ENCODE results near the gene OCSTAMP.
A peak's percentile ranks its signal among the peaks of the same experiment; 100 is the strongest.

Gene OCSTAMP

DNA sequence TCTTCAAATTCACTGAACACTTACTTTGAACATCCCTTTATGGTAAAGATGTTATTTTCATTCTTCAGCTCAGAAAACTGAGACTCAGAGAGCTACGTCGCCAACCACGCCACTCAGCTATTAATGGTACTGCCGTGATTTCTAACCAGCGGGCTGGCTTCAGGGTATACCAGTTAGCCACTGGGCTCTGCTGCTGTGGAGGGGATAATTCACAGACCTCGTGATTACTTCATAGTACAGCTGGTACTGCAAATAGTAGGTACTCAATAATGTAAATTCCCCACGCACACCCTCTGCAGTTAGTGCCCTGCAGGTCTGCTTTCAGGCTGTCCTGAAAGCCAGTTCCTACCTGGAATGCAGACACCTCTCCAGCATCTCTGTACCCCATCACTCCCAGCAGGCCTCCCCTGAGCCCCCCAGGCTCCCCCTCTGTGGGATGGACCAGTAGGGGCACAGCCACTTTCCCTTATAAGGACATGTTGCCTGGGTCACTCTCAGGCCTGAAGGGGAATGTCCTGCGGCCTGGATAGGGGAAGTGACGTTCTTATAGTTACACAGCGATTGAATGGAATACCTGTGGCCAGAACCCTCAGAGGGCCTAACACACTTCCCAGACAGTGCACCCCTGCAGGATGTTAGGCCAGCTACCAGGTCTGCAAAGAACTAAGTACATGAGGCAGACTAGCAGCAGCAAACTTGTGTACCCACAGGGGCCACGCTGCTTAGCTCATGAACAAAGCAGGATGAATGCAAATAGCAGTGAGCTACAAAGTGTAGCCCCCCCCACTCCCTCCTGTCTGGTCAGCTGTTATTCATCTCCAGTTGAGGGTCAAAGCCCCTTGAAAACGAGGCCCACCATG, 1.3 kb upstream of the OCSTAMP start:
- Mint-ChIP-seq H3K4me1 (ENCODE audit: low read depth) (peaks cover 40% of the 10 kb centered on the region), H3K27ac (no peak overlapping the region), H3K4me3 (no peak overlapping the region)

DNA sequence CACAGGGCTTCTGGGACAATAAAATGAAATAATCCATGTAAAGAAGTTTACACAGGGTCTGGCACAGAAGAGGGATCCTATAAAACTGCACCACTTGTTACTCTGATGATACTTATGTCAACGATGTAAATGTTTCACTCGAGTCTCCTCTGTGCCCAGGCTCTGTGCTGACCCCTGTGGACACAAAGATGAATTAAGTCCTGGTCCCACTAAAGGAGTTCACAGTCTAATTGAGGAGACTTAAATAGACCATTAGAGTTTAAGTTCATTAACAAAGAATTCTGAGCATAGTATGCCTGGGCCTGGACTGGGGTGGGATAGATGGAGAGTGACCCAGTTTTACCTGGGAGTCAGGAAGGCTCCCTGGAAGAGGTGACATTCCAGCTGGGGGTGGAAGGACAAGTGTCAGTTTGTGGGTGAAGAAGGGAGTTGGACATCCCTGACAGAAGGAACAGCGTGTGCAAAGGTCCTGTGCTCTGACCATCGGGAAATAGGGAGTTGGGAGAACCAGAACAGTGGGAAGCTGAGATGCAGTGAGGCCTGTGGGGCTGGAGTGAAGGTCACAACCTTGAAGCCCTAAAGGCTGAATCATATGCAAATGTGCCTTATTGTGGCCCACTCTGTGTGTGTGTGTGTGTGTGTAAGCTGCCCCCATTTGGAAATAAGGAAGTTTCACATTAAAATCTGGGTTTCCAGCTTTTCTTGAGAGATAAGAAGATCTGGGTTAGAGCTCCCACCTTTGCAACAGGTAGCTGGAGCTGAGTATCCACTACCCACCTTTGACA, 1.1 kb downstream of the OCSTAMP start:
- no peak for DNase-seq
- no peaks in the 10 kb centered on the region for H3K36me3 Mint-ChIP-seq (ENCODE audit: low read depth)
- H3K4me1 Mint-ChIP-seq (ENCODE audit: low read depth): peaks cover 44% of the 10 kb centered on the region
- no peaks in the 10 kb centered on the region for H3K9me3 Mint-ChIP-seq
- H3K27ac Mint-ChIP-seq: no peak overlapping the region
- H3K27me3 Mint-ChIP-seq: no peaks in the 10 kb centered on the region
- no peak overlapping the region for H3K4me3 Mint-ChIP-seq

More for the DNA sequence above, 1.3 kb upstream of the OCSTAMP start:
- no peak for DNase-seq
- H3K27me3 Mint-ChIP-seq: peaks cover 2% of the 10 kb centered on the region
- no peaks in the 10 kb centered on the region for H3K36me3 Mint-ChIP-seq (ENCODE audit: low read depth)
- H3K9me3 Mint-ChIP-seq: no peaks in the 10 kb centered on the region

GRCh38 chr20:46548688-46549087, 1.8 kb downstream of the OCSTAMP start:
- H3K27me3 Mint-ChIP-seq: peaks cover 3% of the 10 kb centered on the region
- H3K4me1 Mint-ChIP-seq (ENCODE audit: low read depth): peaks cover 45% of the 10 kb centered on the region
- H3K9me3 Mint-ChIP-seq: no peaks in the 10 kb centered on the region
- no peak for DNase-seq
- H3K27ac Mint-ChIP-seq: no peak overlapping the region
- H3K4me3 Mint-ChIP-seq: no peak overlapping the region
- no peaks in the 10 kb centered on the region for H3K36me3 Mint-ChIP-seq (ENCODE audit: low read depth)

DNA sequence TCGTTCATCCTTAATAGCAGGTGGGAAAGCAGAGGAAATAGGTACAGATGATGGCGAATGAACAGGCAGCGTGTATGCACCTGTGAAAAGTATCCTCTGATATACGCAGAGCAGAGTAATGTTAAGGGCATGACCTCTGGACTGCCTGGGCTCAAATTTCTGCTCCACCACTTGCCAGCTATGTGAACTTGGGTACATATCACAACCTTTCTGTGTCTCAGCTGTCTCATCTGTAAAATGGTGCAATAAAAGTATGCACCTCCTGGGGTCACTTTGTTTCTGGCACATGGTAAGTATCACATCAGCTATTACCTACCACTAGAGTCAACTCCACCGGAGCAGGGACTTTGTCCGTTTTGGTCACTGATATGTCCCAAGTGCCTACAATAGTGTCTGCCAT, 2.5 kb downstream of the OCSTAMP start:
- peaks cover 5% of the 10 kb centered on the region for H3K27me3 Mint-ChIP-seq
- H3K9me3 Mint-ChIP-seq: no peaks in the 10 kb centered on the region

DNA sequence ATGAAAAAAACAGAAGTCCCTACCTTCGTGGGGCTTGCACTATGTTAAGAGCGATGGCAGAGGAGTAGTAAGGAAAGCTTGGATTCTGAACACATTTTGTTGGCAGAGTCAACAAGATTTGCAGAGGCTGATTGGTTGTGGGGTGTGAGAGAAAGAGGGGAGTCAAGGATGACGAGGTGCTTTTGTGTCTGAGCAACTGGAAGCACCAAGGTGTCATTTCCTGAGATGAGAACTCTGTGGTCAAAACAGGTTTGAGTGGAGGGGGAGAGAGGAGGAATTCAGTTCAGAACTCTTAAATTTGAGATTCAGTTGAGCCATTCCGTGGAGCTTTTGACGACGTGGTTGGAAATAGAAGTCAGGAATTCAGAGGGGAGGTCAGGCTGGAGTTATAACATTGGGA, 3.5 kb downstream of the OCSTAMP start:
- peaks cover 13% of the 10 kb centered on the region for H3K27me3 Mint-ChIP-seq
- no peak overlapping the region for H3K4me3 Mint-ChIP-seq

More for the DNA sequence above, 2.5 kb downstream of the OCSTAMP start:
- Mint-ChIP-seq H3K36me3 (ENCODE audit: low read depth) (no peaks in the 10 kb centered on the region), H3K4me1 (ENCODE audit: low read depth) (peaks cover 40% of the 10 kb centered on the region), H3K4me3 (no peak overlapping the region), H3K27ac (no peak overlapping the region)
- no peak for DNase-seq

GRCh38 chr20:46546298-46546697, 4.2 kb downstream of the OCSTAMP start:
- Mint-ChIP-seq H3K36me3 (ENCODE audit: low read depth) (no peaks in the 10 kb centered on the region), H3K27me3 (peaks cover 13% of the 10 kb centered on the region), H3K27ac (no peak overlapping the region), H3K4me3 (no peak overlapping the region), H3K4me1 (ENCODE audit: low read depth) (peaks cover 25% of the 10 kb centered on the region), H3K9me3 (no peaks in the 10 kb centered on the region)
- DNase-seq: no peak

More for the DNA sequence above, 3.5 kb downstream of the OCSTAMP start:
- no peak for DNase-seq
- H3K27ac Mint-ChIP-seq: no peak overlapping the region
- peaks cover 29% of the 10 kb centered on the region for H3K4me1 Mint-ChIP-seq (ENCODE audit: low read depth)
- H3K36me3 Mint-ChIP-seq (ENCODE audit: low read depth): no peaks in the 10 kb centered on the region
- H3K9me3 Mint-ChIP-seq: no peaks in the 10 kb centered on the region

DNA sequence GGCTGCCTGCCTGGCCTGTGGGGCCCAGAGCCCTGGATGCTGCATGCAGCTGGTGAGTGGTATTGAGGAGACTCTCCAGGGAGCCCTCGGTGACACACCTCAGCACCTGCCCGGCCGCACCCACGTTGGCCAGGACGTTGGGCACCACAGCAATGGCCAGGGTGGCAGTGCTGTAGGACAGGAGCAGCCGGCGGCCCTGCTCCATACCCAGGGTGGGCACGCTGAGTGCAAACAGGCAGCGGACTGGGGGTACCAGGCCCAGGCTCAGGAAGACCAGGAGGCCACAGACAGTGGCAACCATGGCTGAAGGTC, 4.7 kb downstream of the OCSTAMP start:
- H3K4me1 Mint-ChIP-seq (ENCODE audit: low read depth): peaks cover 25% of the 10 kb centered on the region
- H3K27me3 Mint-ChIP-seq: peaks cover 17% of the 10 kb centered on the region
- no peak for DNase-seq
- H3K4me3 Mint-ChIP-seq: no peak overlapping the region
- no peaks in the 10 kb centered on the region for H3K9me3 Mint-ChIP-seq
- no peak overlapping the region for H3K27ac Mint-ChIP-seq
- no peaks in the 10 kb centered on the region for H3K36me3 Mint-ChIP-seq (ENCODE audit: low read depth)

DNA sequence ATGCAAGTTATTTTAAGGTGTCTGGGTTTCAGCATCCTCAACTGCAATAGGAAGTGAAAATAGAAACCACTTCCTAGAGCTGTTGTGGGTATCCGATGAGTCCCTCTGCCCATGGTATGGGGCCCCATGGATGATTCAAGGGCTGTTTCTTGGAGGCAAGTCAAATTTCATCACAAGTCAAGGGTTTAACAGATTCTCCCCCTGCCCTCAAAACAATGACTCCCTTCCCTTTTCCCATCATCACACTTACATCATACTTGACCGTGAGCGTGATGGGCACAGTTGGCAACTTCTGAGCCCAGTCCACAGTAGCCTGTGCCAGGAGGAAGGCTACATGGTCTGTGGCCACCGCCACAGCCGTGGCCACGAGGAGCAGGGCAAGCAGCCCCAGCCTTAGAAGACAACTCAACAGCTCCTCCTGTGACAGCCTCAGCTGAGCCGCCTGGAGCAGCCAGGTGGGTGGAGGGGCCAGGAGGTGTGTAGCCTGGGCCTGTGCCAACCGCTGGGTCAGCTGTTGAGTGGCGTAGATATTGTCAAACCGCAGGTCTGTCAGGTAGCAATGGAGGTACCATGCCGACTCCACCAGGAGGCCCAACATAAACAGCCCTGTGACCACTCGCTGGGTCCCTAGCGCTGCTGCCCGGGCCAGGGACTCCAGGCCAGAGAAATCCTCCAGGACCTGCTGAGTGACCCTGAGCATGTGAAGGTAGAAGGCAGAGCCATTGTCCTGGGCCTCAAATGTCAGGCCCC, 5.2 kb downstream of the OCSTAMP start:
- peak; percentile 49 for DNase-seq
- no peaks in the 10 kb centered on the region for H3K9me3 Mint-ChIP-seq
- peak overlapping the region; percentile 82 for H3K27ac Mint-ChIP-seq
- no peaks in the 10 kb centered on the region for H3K36me3 Mint-ChIP-seq (ENCODE audit: low read depth)
- H3K4me3 Mint-ChIP-seq: peak overlapping the region; percentile 38
- H3K27me3 Mint-ChIP-seq: peaks cover 17% of the 10 kb centered on the region
- H3K4me1 Mint-ChIP-seq (ENCODE audit: low read depth): peaks cover 21% of the 10 kb centered on the region

GRCh38 chr20:46544576-46544975, 5.9 kb downstream of the OCSTAMP start:
- no peaks in the 10 kb centered on the region for H3K36me3 Mint-ChIP-seq (ENCODE audit: low read depth)
- no peaks in the 10 kb centered on the region for H3K9me3 Mint-ChIP-seq
- no peak overlapping the region for H3K27ac Mint-ChIP-seq
- peaks cover 17% of the 10 kb centered on the region for H3K27me3 Mint-ChIP-seq
- peaks cover 19% of the 10 kb centered on the region for H3K4me1 Mint-ChIP-seq (ENCODE audit: low read depth)
- no peak for DNase-seq
- H3K4me3 Mint-ChIP-seq: no peak overlapping the region

DNA sequence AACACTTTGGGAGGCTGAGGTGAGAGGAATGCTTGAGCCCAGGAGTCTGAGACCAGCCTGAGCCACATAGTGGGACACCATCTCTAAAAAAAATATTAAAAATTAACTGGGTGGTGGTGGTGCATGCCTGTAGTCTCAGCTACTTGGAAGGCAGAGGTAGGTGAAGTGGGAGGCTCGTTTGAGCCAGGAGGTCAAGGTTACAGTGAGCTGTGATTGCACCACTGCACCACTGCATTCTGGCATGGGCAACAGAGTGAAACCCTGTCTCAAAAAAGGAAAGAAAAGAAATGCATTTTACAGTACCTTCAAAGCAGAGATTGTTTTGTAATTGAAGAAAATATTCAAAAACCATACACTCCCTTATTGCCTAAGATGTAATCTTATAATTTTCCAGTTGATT, 6.5 kb downstream of the OCSTAMP start:
- no peak for DNase-seq
- H3K27me3 Mint-ChIP-seq: peaks cover 21% of the 10 kb centered on the region
- H3K4me1 Mint-ChIP-seq (ENCODE audit: low read depth): peaks cover 19% of the 10 kb centered on the region
- no peak overlapping the region for H3K4me3 Mint-ChIP-seq
- H3K27ac Mint-ChIP-seq: no peak overlapping the region
- H3K9me3 Mint-ChIP-seq: no peaks in the 10 kb centered on the region
- no peaks in the 10 kb centered on the region for H3K36me3 Mint-ChIP-seq (ENCODE audit: low read depth)

DNA sequence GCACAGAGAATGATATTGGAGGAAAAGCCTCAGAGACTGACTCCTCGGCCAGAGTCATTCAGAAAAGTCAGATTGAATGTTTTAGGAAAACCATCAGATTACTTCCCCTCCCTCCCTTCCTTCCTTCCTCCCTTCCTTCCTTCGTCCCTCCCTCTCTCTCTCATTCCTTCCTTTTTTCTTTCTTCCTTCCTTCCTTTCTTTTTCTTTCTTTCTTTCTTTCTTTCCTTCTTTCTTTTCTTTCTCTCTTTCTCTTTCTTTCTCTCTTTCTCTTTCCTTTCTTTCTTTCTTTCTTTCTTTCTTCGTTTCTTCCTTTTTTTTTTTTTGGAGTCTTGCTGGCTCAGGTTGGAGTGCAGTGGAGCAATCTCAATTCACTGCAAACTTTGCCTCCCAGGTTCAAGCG, 7.4 kb downstream of the OCSTAMP start:
- Mint-ChIP-seq H3K4me3 (no peak overlapping the region), H3K27me3 (peaks cover 26% of the 10 kb centered on the region), H3K4me1 (ENCODE audit: low read depth) (peaks cover 19% of the 10 kb centered on the region), H3K36me3 (ENCODE audit: low read depth) (no peaks in the 10 kb centered on the region), H3K27ac (no peak overlapping the region), H3K9me3 (no peaks in the 10 kb centered on the region)
- DNase-seq: no peak

- no peaks in the 10 kb centered on the region for H3K36me3 Mint-ChIP-seq (ENCODE audit: low read depth)
- no peak overlapping the region for H3K4me3 Mint-ChIP-seq
- H3K27me3 Mint-ChIP-seq: peaks cover 38% of the 10 kb centered on the region
- H3K9me3 Mint-ChIP-seq: no peaks in the 10 kb centered on the region
- no peak overlapping the region for H3K27ac Mint-ChIP-seq
- H3K4me1 Mint-ChIP-seq (ENCODE audit: low read depth): peaks cover 19% of the 10 kb centered on the region
- no peak for DNase-seq
Observed at GRCh38 chr20:46541229-46541935, 9.1 kb downstream of the OCSTAMP start.

DNA sequence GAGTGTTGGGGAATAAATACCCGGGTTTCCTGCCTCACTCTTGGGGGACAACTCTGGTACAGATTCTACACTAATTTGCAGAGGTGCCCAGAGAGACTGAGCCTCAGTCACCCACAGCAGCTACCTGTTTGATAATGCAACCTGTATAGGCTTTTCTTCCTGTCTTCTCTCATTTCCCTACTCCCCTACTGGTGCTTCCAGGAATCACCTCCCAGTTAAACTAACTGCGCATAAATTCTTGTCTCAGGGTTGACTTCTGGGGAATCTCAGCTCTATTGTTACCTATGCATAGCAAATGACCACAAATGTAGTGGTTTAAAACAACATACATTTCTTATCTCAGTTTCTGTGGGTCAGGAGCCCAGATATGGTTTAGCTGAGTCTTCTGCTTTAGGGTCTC, 11.3 kb downstream of the OCSTAMP start:
- H3K27me3 Mint-ChIP-seq: peaks cover 37% of the 10 kb centered on the region
- DNase-seq: no peak
- H3K36me3 Mint-ChIP-seq (ENCODE audit: low read depth): no peaks in the 10 kb centered on the region
- H3K9me3 Mint-ChIP-seq: no peaks in the 10 kb centered on the region
- H3K4me3 Mint-ChIP-seq: no peak overlapping the region
- peaks cover 5% of the 10 kb centered on the region for H3K4me1 Mint-ChIP-seq (ENCODE audit: low read depth)
- no peak overlapping the region for H3K27ac Mint-ChIP-seq

GRCh38 chr20:46530640-46531039, 19.8 kb downstream of the OCSTAMP start:
- no peak for DNase-seq
- Mint-ChIP-seq H3K36me3 (ENCODE audit: low read depth) (no peaks in the 10 kb centered on the region), H3K9me3 (no peaks in the 10 kb centered on the region), H3K27me3 (peaks cover 36% of the 10 kb centered on the region), H3K4me3 (no peak overlapping the region), H3K27ac (no peak overlapping the region), H3K4me1 (ENCODE audit: low read depth) (no peaks in the 10 kb centered on the region)
